Neural progenitor cell (in vitro differentiated cells): ENCODE results near the gene CAMK2D. TPM values are rescaled to one million over a fixed set of nuclear protein-coding genes. Genes with fewer than 3 reads are reported as not detected.

Source experiments
- DNase-seq: peaks from one replicate; pipeline ENCODE4 v3.0.0-alpha.2; 2016; ENCODE audit warnings: low spot score
- H2AFZ ChIP-seq: fragments of 200-600 bp; sonication (generic); replicated peaks from 2 replicates; pipeline ENCODE4 v1.6.1; 2016; ENCODE audit warnings: antibody characterized with exemption
- H3F3A ChIP-seq: fragments of 200-600 bp; sonication (generic); 2 replicates; pipeline ENCODE4 v1.6.1; 2016; ENCODE audit warnings: antibody characterized with exemption, low read depth
- H3K27ac ChIP-seq: fragments of 200-600 bp; sonication (generic); 2 replicates; pipeline ENCODE4 v1.5.1; 2016; ENCODE audit warnings: mild to moderate bottlenecking
- H3K27me3 ChIP-seq: fragments of 200-600 bp; sonication (generic); 2 replicates; pipeline ENCODE4 v1.6.1; 2016; ENCODE audit warnings: mild to moderate bottlenecking, moderate library complexity
- H3K36me3 ChIP-seq: fragments of 200-600 bp; sonication (generic); 2 replicates; pipeline ENCODE4 v1.5.1; 2016
- H3K4me1 ChIP-seq: fragments of 200-600 bp; sonication (generic); 2 replicates; pipeline ENCODE4 v1.6.1; 2016; ENCODE audit warnings: mixed run types
- H3K4me2 ChIP-seq: fragments of 200-600 bp; sonication (generic); 2 replicates; pipeline ENCODE4 v1.6.1; 2016
- H3K4me3 ChIP-seq: fragments of 200-600 bp; sonication (generic); 2 replicates; pipeline ENCODE4 v1.5.1; 2016
- H3K79me2 ChIP-seq: fragments of 200-600 bp; sonication (generic); 2 replicates; pipeline ENCODE4 v1.6.1; 2016; ENCODE audit warnings: low read depth
- H3K9ac ChIP-seq: fragments of 200-600 bp; sonication (generic); 2 replicates; pipeline ENCODE4 v1.6.1; 2016
- H3K9me3 ChIP-seq: fragments of 200-600 bp; sonication (generic); 2 replicates; pipeline ENCODE4 v1.5.1; 2016; ENCODE audit warnings: low read depth
- H4K20me1 ChIP-seq: fragments of 200-600 bp; sonication (generic); 2 replicates; pipeline ENCODE4 v1.6.1; 2016; ENCODE audit warnings: low read depth
- H3K27ac Mint-ChIP-seq: 3 replicates; pipeline ENCODE4 v1.8.0; 2021; ENCODE audit warnings: mixed read lengths
- H3K27me3 Mint-ChIP-seq: 2 replicates; pipeline ENCODE4 v1.8.0; 2022; ENCODE audit warnings: low read depth, mild to moderate bottlenecking, inconsistent platforms, moderate library complexity, mixed read lengths; ENCODE audit not compliant: insufficient read depth
- H3K36me3 Mint-ChIP-seq: 3 replicates; pipeline ENCODE4 v1.8.0; 2021; ENCODE audit warnings: mixed read lengths
- H3K4me1 Mint-ChIP-seq: 3 replicates; pipeline ENCODE4 v1.8.0; 2021; ENCODE audit warnings: mixed read lengths
- H3K4me3 Mint-ChIP-seq: 3 replicates; pipeline ENCODE4 v1.8.0; 2021; ENCODE audit warnings: mild to moderate bottlenecking, moderate library complexity, mixed read lengths
- H3K9me3 Mint-ChIP-seq: 3 replicates; pipeline ENCODE4 v1.8.0; 2020; ENCODE audit warnings: mixed read lengths
- CTCF ChIP-seq: fragments of 200-600 bp; sonication (generic); IDR thresholded peaks from 2 replicates; pipeline ENCODE4 v1.5.1; 2017; ENCODE audit warnings: antibody characterized with exemption, mild to moderate bottlenecking
- EZH2 ChIP-seq: fragments of 200-600 bp; sonication (generic); IDR thresholded peaks from 2 replicates; pipeline ENCODE4 v1.6.1; 2017; ENCODE audit warnings: antibody characterized with exemption, mild to moderate bottlenecking, moderate library complexity
- EZH2phosphoT487 ChIP-seq: fragments of 200-600 bp; sonication (generic); IDR thresholded peaks from 2 replicates; pipeline ENCODE4 v1.6.1; 2017; ENCODE audit warnings: antibody characterized with exemption
- total RNA-seq: library from RNA; depleted of rRNA; stranded (reverse); fragments of >200 nt; gene quantifications from 2 replicates; pipeline ENCODE4 v1.2.3, GENCODE V29; 2015; ENCODE audit warnings: low replicate concordance

CAMK2D gene
- total RNA-seq, 1 donor from 2014 or later, result 33.2 TPM

GRCh38 chr4:113593400-113594230 lies 167.9 kb downstream of the CAMK2D start:
- no peak overlapping the region for H3K4me3 ChIP-seq
- no peaks in the 10 kb centered on the region for H3K79me2 ChIP-seq
- H3K9me3 ChIP-seq, result no peaks in the 10 kb centered on the region
- no peaks in the 10 kb centered on the region for H3K4me1 ChIP-seq
- H3F3A ChIP-seq, result no peaks in the 10 kb centered on the region
- H3K9me3 Mint-ChIP-seq, result no peaks in the 10 kb centered on the region
- no peaks in the 10 kb centered on the region for H3K36me3 ChIP-seq
- peaks cover 9% of the 10 kb centered on the region for H3K36me3 Mint-ChIP-seq
- H3K4me3 Mint-ChIP-seq, result no peak overlapping the region
- H3K4me2 ChIP-seq, result no peak overlapping the region
- no peak overlapping the region for H3K27ac Mint-ChIP-seq
- H4K20me1 ChIP-seq, result no peaks in the 10 kb centered on the region
- H3K4me1 Mint-ChIP-seq, result no peaks in the 10 kb centered on the region
- H3K27ac ChIP-seq, result no peak overlapping the region
- no peak overlapping the region for H3K9ac ChIP-seq
- H3K27me3 Mint-ChIP-seq, result no peaks in the 10 kb centered on the region
- DNase-seq, result no peak
- no peak overlapping the region for H2AFZ ChIP-seq
- no peaks in the 10 kb centered on the region for H3K27me3 ChIP-seq
- TF ChIP-seq CTCF (no peak), EZH2phosphoT487 (no peak), EZH2 (no peak)

GRCh38 chr4:113591982-113592381 lies 169.6 kb downstream of the CAMK2D start:
- no peak overlapping the region for H3K4me2 ChIP-seq

GRCh38 chr4:113588895-113589668 lies 172.5 kb downstream of the CAMK2D start:
- no peak overlapping the region for H3K27ac Mint-ChIP-seq
- TF ChIP-seq EZH2phosphoT487 (no peak), EZH2 (no peak), CTCF (no peak)

More at GRCh38 chr4:113591982-113592381, 169.6 kb downstream of the CAMK2D start:
- no peaks in the 10 kb centered on the region for H3K36me3 ChIP-seq
- no peak for DNase-seq
- H3K9me3 Mint-ChIP-seq, result no peaks in the 10 kb centered on the region
- no peak overlapping the region for H2AFZ ChIP-seq
- TF ChIP-seq EZH2phosphoT487 (no peak), EZH2 (no peak), CTCF (no peak)
- H3K9ac ChIP-seq, result no peak overlapping the region
- H3K79me2 ChIP-seq, result no peaks in the 10 kb centered on the region
- no peak overlapping the region for H3K27ac ChIP-seq
- H4K20me1 ChIP-seq, result no peaks in the 10 kb centered on the region
- no peaks in the 10 kb centered on the region for H3K9me3 ChIP-seq
- H3K4me3 ChIP-seq, result no peak overlapping the region
- H3K4me1 Mint-ChIP-seq, result no peaks in the 10 kb centered on the region
- H3K27ac Mint-ChIP-seq, result no peak overlapping the region
- no peak overlapping the region for H3K4me3 Mint-ChIP-seq
- H3K27me3 ChIP-seq, result no peaks in the 10 kb centered on the region
- H3K27me3 Mint-ChIP-seq, result no peaks in the 10 kb centered on the region
- H3K4me1 ChIP-seq, result no peaks in the 10 kb centered on the region
- H3K36me3 Mint-ChIP-seq, result peaks cover 3% of the 10 kb centered on the region
- H3F3A ChIP-seq, result no peaks in the 10 kb centered on the region

More at GRCh38 chr4:113588895-113589668, 172.5 kb downstream of the CAMK2D start:
- Histone ChIP-seq H3K36me3 (no peaks in the 10 kb centered on the region), H4K20me1 (no peaks in the 10 kb centered on the region), H2AFZ (no peak overlapping the region), H3K9ac (no peak overlapping the region), H3K4me3 (no peak overlapping the region), H3K4me2 (no peak overlapping the region), H3K79me2 (no peaks in the 10 kb centered on the region), H3K9me3 (no peaks in the 10 kb centered on the region), H3K27me3 (no peaks in the 10 kb centered on the region), H3K4me1 (peaks cover 9% of the 10 kb centered on the region), H3F3A (no peaks in the 10 kb centered on the region), H3K27ac (no peak overlapping the region)
- peaks cover 2% of the 10 kb centered on the region for H3K27me3 Mint-ChIP-seq
- H3K4me3 Mint-ChIP-seq, result no peak overlapping the region
- H3K4me1 Mint-ChIP-seq, result peaks cover 12% of the 10 kb centered on the region
- H3K36me3 Mint-ChIP-seq, result peaks cover under 1% of the 10 kb centered on the region
- no peak for DNase-seq
- no peaks in the 10 kb centered on the region for H3K9me3 Mint-ChIP-seq
